GM21619 (cell line): ENCODE measurements around the gene CIITA.
A peak's percentile ranks its signal among the peaks of the same experiment; 100 is the strongest.

Source experiments
- ATAC-seq: cut with Tn5 transposase; IDR thresholded peaks from one replicate; pipeline ENCODE4 v1.9.1; 2021; ENCODE audit not compliant: unreplicated experiment

The CIITA gene

DNA sequence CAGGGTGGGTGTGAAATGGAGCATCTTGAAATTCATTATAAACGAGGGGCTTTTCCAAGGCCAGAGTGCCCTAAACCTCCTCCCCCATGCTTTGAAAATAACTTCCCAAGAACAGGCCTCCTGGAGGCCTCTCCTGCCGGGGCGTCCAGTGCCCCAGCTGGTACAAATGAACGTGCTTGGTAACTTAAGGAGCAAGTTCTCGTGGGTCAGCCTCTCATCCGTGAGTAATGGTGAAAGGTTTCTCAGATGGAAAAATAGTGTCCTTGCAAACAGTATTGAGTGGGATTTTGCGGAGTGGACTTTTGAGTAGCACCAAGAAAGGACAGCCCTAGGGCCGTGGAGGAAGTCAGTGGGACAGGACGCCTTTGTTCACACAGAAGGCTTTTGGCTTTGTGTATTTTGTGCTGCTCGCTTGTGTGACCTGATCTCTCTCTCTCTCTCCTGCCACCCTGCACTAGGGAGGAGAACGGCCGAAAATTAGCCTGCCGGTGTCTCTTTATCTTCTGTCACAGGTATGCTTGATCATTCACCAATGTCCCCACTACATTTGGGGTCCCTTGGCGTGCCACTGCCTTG is 102.0 kb downstream of the CIITA start:
- ATAC-seq = no peak

DNA sequence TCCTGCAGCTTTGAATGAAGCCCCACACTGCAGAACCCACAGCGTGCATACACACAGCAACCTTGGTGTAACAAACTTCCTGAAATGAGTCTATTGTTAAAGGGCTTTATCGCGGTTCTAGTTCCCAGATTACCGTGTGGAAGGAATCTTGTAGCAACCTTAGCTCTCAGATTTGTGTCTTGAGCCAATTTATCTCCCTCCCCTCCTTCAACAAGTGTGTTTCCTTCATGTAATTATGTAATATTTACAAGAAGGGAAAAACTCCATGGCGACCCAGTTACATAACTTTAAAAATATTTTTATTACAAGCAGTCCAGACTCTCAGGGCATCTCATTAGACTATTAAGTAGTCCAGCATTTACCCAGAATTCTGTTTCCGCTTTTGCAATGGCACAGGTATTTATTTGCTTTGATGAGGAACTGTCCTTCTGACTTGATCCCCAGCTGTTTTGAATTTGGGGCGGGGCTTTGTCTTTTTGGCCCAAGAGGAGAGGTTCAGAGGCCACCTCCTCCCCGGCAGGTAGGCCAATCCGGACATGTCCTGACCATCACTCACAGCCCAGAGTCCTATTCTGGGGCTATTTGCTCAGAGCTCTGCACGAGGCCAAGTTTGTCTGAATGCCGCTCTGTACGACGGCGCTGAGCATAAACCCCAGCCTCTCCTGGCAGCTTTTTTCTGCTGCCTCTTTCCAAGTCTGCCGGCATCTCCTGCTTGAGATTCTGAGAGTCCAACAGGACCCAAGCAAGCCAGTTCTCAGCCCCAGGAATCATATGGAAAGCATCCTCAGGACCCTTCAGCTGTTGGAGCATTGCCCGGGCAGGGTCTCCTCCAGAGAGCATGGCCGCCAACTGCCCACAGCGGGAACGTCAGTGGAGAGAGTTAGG is 103.0 kb downstream of the CIITA start:
- ATAC-seq = no peak

DNA sequence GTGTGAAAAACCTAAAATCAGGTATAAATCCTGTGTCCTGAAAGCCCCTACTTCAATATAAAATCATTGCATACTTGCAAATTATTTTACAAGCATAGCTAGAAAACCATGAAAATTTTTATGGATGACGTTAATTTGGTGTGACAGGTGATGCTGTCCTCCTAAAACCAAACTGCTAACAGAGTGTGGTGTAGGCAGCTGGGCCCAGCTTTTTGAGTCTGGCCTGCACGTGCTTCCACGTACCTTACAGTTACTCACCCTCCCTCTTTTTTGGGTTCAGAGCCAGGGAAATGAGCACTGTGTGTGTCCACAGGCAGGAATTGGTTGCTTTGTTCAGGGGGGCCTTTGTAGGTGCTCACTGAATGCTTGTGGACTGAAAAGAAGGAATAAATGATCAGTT is 103.8 kb downstream of the CIITA start:
- no peak for ATAC-seq

DNA sequence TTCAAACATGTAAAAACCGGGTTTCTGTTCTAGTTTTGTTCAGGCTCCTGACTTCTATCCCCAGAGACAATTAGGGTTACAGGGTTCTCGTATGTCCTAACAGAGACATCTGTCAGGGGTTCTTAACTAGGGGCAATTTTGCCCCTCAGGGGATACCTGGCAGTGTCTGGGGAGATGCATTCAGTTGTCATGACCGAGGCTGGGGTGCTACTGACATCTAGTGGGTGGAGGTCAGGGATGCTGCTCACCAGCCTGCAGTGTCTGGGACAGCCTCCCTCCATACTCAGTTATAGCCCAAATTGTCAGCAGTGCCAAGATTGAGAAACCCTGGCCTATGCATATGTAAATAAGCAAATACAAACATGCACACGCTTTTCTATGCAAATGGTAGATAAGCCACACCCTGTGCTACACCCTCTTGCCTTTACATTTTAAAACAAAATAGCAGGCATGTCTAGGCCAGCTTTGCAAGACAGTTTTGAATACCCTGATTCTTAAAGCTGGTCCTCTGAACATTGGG is 104.8 kb downstream of the CIITA start:
- ATAC-seq = peak; percentile 72

DNA sequence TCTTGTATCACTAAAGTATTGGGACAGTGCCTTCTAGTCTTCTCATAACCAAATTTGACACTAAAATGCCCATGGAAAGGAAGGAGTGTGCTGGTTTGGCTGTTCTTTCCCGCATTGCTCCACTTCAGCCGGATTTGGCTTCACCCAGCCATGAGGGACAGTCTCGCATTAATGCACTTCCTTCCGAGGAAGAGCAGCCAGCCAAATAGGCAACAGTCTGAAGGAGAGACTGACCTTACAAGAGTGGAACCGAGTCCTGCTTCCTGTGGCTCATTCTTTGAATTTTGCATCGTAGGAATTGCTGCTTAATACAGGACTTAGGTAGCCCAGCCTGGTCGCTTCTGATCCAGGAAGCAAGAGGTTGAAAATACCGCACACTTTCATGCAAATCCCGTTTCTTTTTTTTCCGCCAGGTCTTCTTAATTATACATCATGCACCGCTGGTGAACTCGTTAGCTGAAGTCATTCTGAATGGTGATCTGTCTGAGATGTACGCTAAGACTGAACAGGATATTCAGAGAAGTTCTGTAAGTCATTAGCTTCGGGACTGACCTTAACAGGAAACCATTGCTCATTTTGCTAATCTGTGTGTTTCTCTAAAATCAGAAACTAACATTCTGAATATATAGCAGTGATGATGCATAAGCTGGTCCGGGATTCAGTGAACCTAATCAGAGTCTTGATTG is 105.6 kb downstream of the CIITA start:
- ATAC-seq = peak; percentile 51

DNA sequence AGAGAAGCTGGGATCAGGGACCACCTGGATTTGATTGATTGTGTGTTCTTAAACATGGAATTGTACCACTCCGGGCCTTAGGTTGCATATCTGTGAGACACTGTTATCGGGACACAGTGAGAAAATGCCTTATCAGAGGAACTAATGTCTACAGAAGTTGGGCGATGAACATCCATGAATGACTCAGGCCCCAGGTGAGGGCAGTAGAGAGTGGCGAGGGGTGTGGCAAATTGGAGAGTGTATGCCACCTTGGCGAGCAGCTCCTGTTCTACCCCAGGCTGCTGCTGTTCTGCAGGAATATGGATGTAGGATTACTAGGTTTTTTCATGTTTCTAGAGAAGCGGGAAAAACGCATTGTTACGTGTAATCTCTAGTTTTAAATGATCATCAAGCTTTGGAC is 106.2 kb downstream of the CIITA start:
- no peak for ATAC-seq

DNA sequence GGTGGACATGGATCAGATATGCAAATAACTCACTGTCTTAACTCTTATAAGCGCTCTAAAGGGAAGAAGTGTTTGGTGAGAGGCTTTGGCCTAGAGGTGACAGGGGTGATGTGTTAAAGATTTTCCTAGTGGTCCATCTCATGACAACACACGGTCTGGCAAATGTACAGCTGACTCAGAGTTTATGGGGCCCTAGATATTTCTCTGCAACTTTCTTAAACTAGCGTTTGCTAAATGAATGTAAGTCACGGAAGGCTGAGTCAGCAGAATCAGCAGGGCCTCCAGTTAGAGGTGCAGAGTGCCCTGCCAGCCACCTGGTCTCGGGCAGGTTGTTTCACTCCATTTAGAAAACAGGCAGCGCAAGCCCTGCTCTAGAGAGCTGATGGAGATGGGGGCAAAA is 107.5 kb downstream of the CIITA start:
- ATAC-seq = no peak
